Fibroblast of upper back skin (primary cell): Measurements from ENCODE around the gene TRIM29.
"Not testable (repeated sequence)": the region's sequence is repeated elsewhere in the genome, so short reads cannot be mapped to it uniquely, and the experiment has no call there.

Experiments used
- DNase-seq: peaks from one replicate; pipeline ENCODE4 v3.0.0-alpha.2; 2013

The TRIM29 gene, protein sequence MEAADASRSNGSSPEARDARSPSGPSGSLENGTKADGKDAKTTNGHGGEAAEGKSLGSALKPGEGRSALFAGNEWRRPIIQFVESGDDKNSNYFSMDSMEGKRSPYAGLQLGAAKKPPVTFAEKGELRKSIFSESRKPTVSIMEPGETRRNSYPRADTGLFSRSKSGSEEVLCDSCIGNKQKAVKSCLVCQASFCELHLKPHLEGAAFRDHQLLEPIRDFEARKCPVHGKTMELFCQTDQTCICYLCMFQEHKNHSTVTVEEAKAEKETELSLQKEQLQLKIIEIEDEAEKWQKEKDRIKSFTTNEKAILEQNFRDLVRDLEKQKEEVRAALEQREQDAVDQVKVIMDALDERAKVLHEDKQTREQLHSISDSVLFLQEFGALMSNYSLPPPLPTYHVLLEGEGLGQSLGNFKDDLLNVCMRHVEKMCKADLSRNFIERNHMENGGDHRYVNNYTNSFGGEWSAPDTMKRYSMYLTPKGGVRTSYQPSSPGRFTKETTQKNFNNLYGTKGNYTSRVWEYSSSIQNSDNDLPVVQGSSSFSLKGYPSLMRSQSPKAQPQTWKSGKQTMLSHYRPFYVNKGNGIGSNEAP

GRCh38 chr11:120137611-120138521, at the start of gene TRIM29:
Gene TRIM29 (minus strand): TSS chr11:120138113. CDS start chr11:120138031, 82 bp downstream.
- no peak for DNase-seq

DNA sequence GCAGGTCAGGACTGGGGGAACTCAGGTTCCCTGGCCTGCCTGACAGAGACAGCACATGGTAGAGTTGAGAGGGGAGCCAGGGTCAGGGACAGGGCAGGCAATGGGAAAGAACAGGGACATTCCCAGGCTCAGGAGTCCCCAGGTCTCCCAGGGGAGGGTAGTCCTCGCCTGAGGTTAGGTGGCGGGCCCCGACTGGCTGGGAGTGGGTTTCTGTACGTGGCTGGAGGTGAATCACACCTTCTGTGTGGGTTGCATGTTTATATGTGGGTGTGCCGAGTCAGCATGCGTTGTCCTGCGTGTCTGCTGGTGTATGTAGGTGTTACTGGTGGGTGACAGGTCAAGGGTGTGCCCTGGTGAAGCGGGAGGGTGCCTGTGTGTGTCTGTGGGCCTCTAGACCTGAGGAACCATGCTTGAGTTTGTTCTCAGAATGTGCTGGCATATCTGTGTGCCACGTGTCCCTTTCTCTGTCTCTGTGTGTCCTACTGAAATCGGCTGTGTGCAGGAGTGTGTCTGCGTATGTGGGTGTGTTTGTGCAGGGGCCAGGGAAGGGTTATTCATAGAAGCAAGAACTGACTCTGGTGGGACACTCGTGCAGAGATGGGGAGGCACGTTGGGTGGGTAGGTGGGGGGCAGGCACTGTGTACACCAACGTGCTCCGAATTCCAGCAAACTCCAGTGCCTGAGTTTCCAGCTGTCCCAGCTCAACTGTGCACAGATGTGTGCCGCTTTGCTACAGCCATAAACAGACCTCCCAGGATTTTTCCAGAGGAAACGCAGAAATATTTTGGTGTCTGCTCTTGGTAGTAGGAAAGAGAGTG, 49.1 kb upstream of the TRIM29 start:
- DNase-seq, result peak; percentile 68

DNA sequence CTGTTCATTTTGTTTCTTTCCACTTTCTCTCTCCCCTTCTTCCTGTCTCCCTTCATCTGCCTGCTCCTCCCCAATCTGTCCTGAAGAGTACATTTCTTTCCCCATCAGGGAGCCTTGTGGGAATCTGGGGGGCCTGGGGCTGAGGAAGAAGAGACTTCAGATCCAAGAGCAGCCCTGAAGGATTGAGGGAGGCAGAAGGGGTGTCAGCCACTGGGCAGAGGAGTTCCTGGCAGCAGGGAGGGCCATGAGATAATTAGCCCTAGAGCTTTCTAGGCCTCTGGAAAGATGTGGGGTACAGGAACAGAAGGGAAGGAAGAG, 48.5 kb upstream of the TRIM29 start:
- DNase-seq, result no peak

DNA sequence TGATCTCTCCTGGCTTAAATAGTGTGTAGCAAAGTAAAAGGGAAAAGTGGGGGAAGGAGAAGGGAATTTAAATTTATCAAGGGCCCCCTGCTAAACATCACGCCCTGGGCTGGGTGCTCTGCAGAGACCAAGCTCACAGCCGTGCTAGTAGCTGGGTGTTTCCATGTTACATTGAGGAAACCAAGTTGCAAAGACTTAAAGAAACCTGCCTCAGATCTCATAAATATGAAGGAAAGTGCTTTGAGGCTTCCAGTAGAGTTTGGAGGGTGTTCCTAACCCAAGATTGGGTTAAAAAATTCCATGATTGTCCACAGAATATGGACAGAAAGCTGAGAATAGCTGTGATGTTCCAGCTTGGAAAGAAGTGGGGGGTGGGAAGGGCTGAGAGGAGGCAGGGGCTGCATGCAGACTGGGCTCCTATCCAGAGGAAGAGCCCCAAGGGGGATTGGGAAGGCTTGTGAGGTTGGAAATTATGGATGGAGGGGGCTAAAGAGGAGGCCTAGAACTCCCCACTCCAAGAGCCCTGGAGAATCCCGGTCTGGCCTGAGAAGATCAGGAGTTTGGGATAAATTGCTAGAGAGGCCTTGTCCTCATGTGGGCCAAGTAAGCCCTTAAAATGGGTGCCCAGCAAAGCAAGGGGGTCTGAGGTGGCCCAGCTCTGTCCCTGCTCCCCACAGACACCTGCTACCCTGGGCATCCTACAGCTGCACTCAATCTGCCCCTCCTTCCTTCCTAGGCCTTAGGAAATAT, 48.0 kb upstream of the TRIM29 start:
- DNase-seq, result peak; percentile 68

GRCh38 chr11:120184946-120185705, 47.2 kb upstream of the TRIM29 start:
- DNase-seq, result peak; percentile 61

- no peak for DNase-seq
Observed at GRCh38 chr11:120184371-120184945, 46.5 kb upstream of the TRIM29 start.

DNA sequence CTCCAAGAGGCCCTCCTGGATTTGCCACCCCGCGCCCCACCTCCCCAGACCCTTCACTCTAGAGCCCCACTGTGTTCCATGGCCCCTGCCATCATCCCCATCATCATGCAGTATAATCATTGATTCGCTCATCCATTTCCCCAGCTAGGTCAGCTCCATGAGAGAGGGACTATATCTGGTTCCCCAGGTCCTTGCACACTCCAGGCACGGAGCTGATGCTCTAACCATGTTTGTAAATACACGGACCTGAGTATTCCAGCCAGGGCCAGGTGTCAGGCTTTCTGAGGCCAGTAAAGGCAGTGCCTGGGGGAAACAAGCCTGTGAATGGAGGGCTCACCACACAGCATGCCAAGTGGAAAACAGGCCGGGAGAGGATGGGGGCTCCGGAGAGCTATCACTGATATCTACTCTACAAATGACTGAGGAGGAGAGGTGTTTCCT, 45.8 kb upstream of the TRIM29 start:
- no peak for DNase-seq

GRCh38 chr11:120182790-120183491, 45.0 kb upstream of the TRIM29 start:
- no peak for DNase-seq

- DNase-seq, result no peak
Observed at GRCh38 chr11:120182372-120182771, 44.5 kb upstream of the TRIM29 start.

DNA sequence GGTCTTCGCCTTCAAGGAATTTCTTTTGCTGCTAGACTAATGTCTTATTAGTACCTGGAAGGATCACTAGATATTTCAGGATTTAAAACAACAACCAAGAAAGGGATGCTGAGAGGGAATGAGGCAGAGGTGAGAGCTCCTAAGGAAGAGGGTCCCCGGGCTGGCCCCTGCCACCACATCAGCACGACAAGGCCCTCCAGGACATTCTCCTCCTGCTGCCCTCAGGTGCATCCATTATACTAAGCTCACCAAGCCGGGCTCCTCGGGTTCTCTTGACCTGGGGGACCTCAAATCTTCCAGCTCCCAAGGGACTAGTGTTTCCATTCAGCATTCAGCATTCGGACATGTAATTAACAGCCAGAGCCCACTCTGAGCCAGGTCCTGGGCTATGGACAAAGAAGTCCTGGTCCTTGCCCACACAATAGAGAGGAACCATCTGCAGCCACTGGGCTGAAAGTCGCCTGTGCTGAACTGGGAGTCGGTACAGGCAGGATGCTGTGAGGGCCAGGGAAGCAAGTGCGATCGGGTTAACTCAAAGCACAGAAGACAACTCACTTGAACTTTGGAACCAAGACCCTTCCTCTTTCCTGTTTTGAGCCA, 43.6 kb upstream of the TRIM29 start:
- no peak for DNase-seq

GRCh38 chr11:120180551-120181232, 42.8 kb upstream of the TRIM29 start:
- peak; percentile 71 for DNase-seq

DNA sequence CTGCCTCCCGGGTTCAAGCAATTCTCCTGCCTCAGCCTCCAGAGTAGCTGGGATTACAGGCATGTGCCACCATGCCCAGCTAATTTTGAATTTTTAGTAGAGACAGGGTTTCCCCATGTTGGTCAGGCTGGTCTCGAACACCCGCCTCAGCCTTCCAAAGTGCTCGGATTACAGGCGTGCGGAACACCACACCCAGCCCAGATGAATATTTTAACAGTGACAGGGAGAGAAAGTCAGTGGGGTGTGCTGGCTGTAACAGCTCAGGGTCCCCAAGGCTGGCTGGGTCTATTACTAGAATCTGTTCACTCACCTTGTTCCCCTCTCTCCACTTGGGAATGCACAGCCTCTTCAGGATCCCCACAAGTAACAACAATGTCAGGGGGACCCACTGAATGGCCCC, 42.1 kb upstream of the TRIM29 start:
- not testable (repeated sequence) for DNase-seq

GRCh38 chr11:120179057-120179672, 41.3 kb upstream of the TRIM29 start:
- DNase-seq, result no peak

- no peak for DNase-seq
Observed at GRCh38 chr11:120178561-120179056, 40.7 kb upstream of the TRIM29 start.

DNA sequence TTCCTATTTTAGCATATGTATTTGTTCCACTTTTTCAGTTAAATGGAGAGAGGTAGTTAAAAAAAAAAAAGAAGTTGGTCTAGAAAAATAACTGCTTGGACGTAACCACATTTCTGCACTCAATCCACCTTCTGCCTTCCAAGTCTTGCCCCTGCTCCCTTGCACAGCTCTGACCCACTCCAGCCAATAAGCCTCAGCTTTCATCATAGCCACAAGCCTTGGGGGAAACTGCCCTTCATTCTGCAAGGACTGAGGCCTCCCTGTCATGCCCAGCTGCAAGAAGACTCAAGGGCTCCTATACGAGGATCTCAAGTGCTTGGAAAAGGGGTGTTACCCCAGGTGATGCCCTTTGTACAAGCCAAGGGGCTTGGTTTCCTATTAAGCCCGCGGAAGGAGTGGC, 37.0 kb upstream of the TRIM29 start:
- DNase-seq, result no peak

DNA sequence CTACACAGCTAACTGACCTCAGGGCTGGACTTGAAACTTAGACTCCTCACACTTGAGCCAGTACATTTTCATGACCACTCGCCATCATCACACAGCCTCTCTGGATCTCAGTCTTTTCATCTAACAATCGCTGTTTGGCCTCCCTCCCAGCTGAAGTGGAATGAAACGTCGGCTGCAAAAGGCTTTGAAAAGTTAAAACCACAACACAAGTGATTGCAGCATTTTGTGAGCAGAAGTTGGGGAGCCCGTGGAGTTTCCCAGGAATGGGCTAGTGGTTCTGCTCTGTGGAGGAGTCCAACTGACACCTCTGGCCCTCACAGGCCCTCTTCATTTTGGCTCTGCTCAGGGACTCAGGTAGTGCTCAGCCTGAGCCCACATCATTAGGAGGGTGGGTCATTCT, 35.9 kb upstream of the TRIM29 start:
- peak; percentile 29 for DNase-seq

GRCh38 chr11:120173019-120173705, 35.2 kb upstream of the TRIM29 start:
- no peak for DNase-seq
